CD14-positive monocyte (primary cell): Measurements from ENCODE around the gene TNFRSF4. TPM values are rescaled to one million over a fixed set of nuclear protein-coding genes. Genes with fewer than 3 reads are reported as not detected.

ENCODE experiments used
- DNase-seq, 3 donors: peaks; one replicate each; pipeline ENCODE4 v3.0.0-alpha.2; 2011 to 2022
- H2AFZ ChIP-seq: 2 replicates; pipeline ENCODE4 v1.6.0; 2012; ENCODE audit warnings: mild to moderate bottlenecking, low read depth, low read length, inconsistent platforms; ENCODE audit not compliant: insufficient read depth, poor library complexity, severe bottlenecking
- H3K27ac ChIP-seq, 2 donors: 1 replicate in 1 of 2; 2 replicates in 1 of 2; pipeline ENCODE4 v1.5.1; 2012 to 2013; ENCODE audit warnings: low read length in 2 of 2, control low read depth in 1 of 2, inconsistent platforms in 1 of 2, low read depth in 1 of 2, mild to moderate bottlenecking in 1 of 2
- H3K27me3 ChIP-seq, 2 donors: one replicate each; pipeline versions ENCODE4 v1.6.0 to v1.6.1; 2011 to 2013; ENCODE audit warnings: low read length in 2 of 2; ENCODE audit not compliant: control insufficient read depth in 2 of 2, insufficient read depth in 2 of 2
- H3K36me3 ChIP-seq, 2 donors: replicated peaks in 1 of 2; 1 replicate in 1 of 2; 2 replicates in 1 of 2; pipeline versions ENCODE4 v1.5.1 to v1.6.1; 2012 to 2013; ENCODE audit warnings: low read length in 2 of 2, control low read depth in 1 of 2, inconsistent platforms in 1 of 2, mild to moderate bottlenecking in 1 of 2; ENCODE audit not compliant: insufficient read depth in 2 of 2, control insufficient read depth in 1 of 2
- H3K4me1 ChIP-seq, 2 donors: 1 replicate in 1 of 2; 2 replicates in 1 of 2; pipeline versions ENCODE4 v1.5.1 to v1.6.1; 2012 to 2013; ENCODE audit warnings: low read length in 2 of 2, control low read depth in 1 of 2, inconsistent platforms in 1 of 2, mild to moderate bottlenecking in 1 of 2, moderate library complexity in 1 of 2; ENCODE audit not compliant: insufficient read depth in 2 of 2, control insufficient read depth in 1 of 2
- H3K4me2 ChIP-seq: replicated peaks from 2 replicates; pipeline ENCODE3; 2012; ENCODE audit warnings: low read length, moderate library complexity, mild to moderate bottlenecking; ENCODE audit not compliant: poor library complexity, severe bottlenecking; ENCODE audit errors: extremely low read depth
- H3K4me3 ChIP-seq, 3 experiments: fragments of 200-600 bp in 1 of 3; sonication (generic) in 1 of 3; replicated peaks in 1 of 3; 1 replicate in 2 of 3; 2 replicates in 1 of 3; pipeline ENCODE4 v1.5.1; 2011 to 2013; ENCODE audit warnings: low read length in 3 of 3, mild to moderate bottlenecking in 3 of 3, control low read depth in 2 of 3, low read depth in 2 of 3, inconsistent platforms in 1 of 3, moderate library complexity in 1 of 3
- H3K79me2 ChIP-seq: 2 replicates; pipeline ENCODE4 v1.6.0; 2012; ENCODE audit warnings: mild to moderate bottlenecking, control low read depth, inconsistent platforms, low read length, moderate library complexity; ENCODE audit not compliant: insufficient read depth
- H3K9ac ChIP-seq: 2 replicates; pipeline ENCODE4 v1.6.0; 2017; ENCODE audit warnings: low read length, mild to moderate bottlenecking; ENCODE audit not compliant: insufficient read depth, poor library complexity, severe bottlenecking
- H3K9me3 ChIP-seq, 2 donors: replicated peaks in 1 of 2; 1 replicate in 1 of 2; 2 replicates in 1 of 2; pipeline versions ENCODE4 v1.5.1 to v1.6.1; 2012 to 2013; ENCODE audit warnings: low read length in 2 of 2, control low read depth in 1 of 2; ENCODE audit not compliant: control insufficient read depth in 1 of 2, insufficient read depth in 1 of 2
- H4K20me1 ChIP-seq: 2 replicates; pipeline ENCODE4 v1.6.0; 2012; ENCODE audit warnings: mild to moderate bottlenecking, low read length, control low read depth, moderate library complexity; ENCODE audit not compliant: insufficient read depth
- H3K27ac Mint-ChIP-seq, 7 donors: one replicate each; pipeline ENCODE4 v1.8.0; 2020; ENCODE audit warnings: mild to moderate bottlenecking in 7 of 7, mixed read lengths in 7 of 7, moderate library complexity in 6 of 7, inconsistent platforms in 2 of 7
- H3K27me3 Mint-ChIP-seq, 3 donors: one replicate each; pipeline ENCODE4 v1.8.0; 2021 to 2022; ENCODE audit warnings: low read depth in 3 of 3, mild to moderate bottlenecking in 3 of 3, mixed read lengths in 3 of 3, moderate library complexity in 3 of 3, inconsistent platforms in 1 of 3
- H3K36me3 Mint-ChIP-seq, 2 donors: one replicate each; pipeline ENCODE4 v1.8.0; 2020; ENCODE audit warnings: mixed read lengths in 2 of 2, inconsistent platforms in 1 of 2, mild to moderate bottlenecking in 1 of 2
- H3K4me1 Mint-ChIP-seq: one replicate; pipeline ENCODE4 v1.8.0; 2020; ENCODE audit warnings: mild to moderate bottlenecking, mixed read lengths
- H3K4me3 Mint-ChIP-seq, 2 donors: one replicate each; pipeline ENCODE4 v1.8.0; 2020; ENCODE audit warnings: mild to moderate bottlenecking in 2 of 2, mixed read lengths in 2 of 2, moderate library complexity in 1 of 2
- H3K9me3 Mint-ChIP-seq, 7 donors: one replicate each; pipeline ENCODE4 v1.8.0; 2020 to 2022; ENCODE audit warnings: mixed read lengths in 7 of 7, mild to moderate bottlenecking in 6 of 7, moderate library complexity in 6 of 7, inconsistent platforms in 2 of 7
- CTCF ChIP-seq: fragments of 200-600 bp; IDR thresholded peaks from one replicate; pipeline ENCODE4 v1.8.0; 2022; ENCODE audit warnings: antibody characterized with exemption, mild to moderate bottlenecking
- WGBS: methylation state at CpG from one replicate; pipeline ENCODE4 v1.1.5; 2013; ENCODE audit warnings: missing lambda C conversion rate; ENCODE audit not compliant: insufficient coverage; 5-methylcytosine and 5-hydroxymethylcytosine counted together
- intact Hi-C, 2 donors: fragments of 100-400 bp; cut with micrococcal nuclease; formaldehyde crosslinking; loops; one replicate each; pipeline versions ENCODE4 v1.15.0 to v1.15.1; 2023
- polyA plus RNA-seq, 3 donors: library from polyadenylated mRNA; depleted of rRNA in 1 of 3; unstranded in 2 of 3; stranded (reverse) in 1 of 3; fragments of 300-500 nt in 2 of 3; fragments of >200 nt in 1 of 3; fragmentation: Illumina TruSeq in 2 of 3; gene quantifications; 1 replicate in 2 of 3; 2 replicates in 1 of 3; pipeline ENCODE4 v1.2.3, GENCODE V29; 2012 to 2021

TNFRSF4 gene
- polyA plus RNA-seq, 3 donors: 0.05 TPM; not detected in 2

GRCh38 chr1:1219341-1219740 is 5.4 kb upstream of the TNFRSF4 start:
- Histone ChIP-seq H3K36me3 (peaks cover 75 to 81% of the 10 kb centered on the region in 2 donors), H3K4me1 (no peaks in the 10 kb centered on the region), H3K27me3 (peaks cover 0 to under 1% of the 10 kb centered on the region in 2 donors), H4K20me1 (peaks cover 68% of the 10 kb centered on the region), H3K79me2 (peaks cover 3% of the 10 kb centered on the region), H3K4me3 (no peak overlapping the region), H3K27ac (no peak overlapping the region), H3K9ac (no peak overlapping the region), H3K4me2 (no peak overlapping the region), H3K9me3 (no peaks in the 10 kb centered on the region), H2AFZ (no peak overlapping the region)
- H3K4me3 Mint-ChIP-seq: no peak overlapping the region
- H3K27ac Mint-ChIP-seq: no peak overlapping the region
- intact Hi-C loops: no loop called here
- WGBS: 98% methylated on average over 11 of the region's 20 CpGs
- no peak for DNase-seq
- H3K36me3 Mint-ChIP-seq: peaks cover 59 to 72% of the 10 kb centered on the region in 2 donors
- H3K4me1 Mint-ChIP-seq: no peaks in the 10 kb centered on the region
- H3K27me3 Mint-ChIP-seq: peaks cover 6 to 8% (median 7%) of the 10 kb centered on the region in 3 donors
- no peak for TF ChIP-seq CTCF
- H3K9me3 Mint-ChIP-seq: no peaks in the 10 kb centered on the region

GRCh38 chr1:1218524-1219200 is 4.7 kb upstream of the TNFRSF4 start:
- no peak overlapping the region for H3K4me3 Mint-ChIP-seq
- H3K4me1 Mint-ChIP-seq: peaks cover 2% of the 10 kb centered on the region
- H3K36me3 Mint-ChIP-seq: peaks cover 54 to 67% of the 10 kb centered on the region in 2 donors

More at GRCh38 chr1:1218524-1219200, 4.7 kb upstream of the TNFRSF4 start:
- Histone ChIP-seq H3K4me2 (no peak overlapping the region), H4K20me1 (peaks cover 62% of the 10 kb centered on the region), H3K9ac (no peak overlapping the region), H3K27me3 (peaks cover 0 to 7% of the 10 kb centered on the region in 2 donors), H3K79me2 (peaks cover 3% of the 10 kb centered on the region), H3K36me3 (peaks cover 71 to 74% of the 10 kb centered on the region in 2 donors), H3K9me3 (no peaks in the 10 kb centered on the region), H3K4me3 (no peak overlapping the region), H2AFZ (no peak overlapping the region), H3K4me1 (no peaks in the 10 kb centered on the region), H3K27ac (no peak overlapping the region)
- Mint-ChIP-seq H3K27ac (no peak overlapping the region), H3K27me3 (peaks cover 11 to 14% (median 11%) of the 10 kb centered on the region in 3 donors), H3K9me3 (no peaks in the 10 kb centered on the region)
- no peak for DNase-seq
- WGBS: 98% methylated on average over 36 of the region's 36 CpGs
- intact Hi-C loops: no loop called here
- TF ChIP-seq CTCF: no peak
